Peyer's patch (tissue), 4 donors: ENCODE measurements around the gene EML4. TPM values are rescaled to one million over a fixed set of nuclear protein-coding genes. Genes with fewer than 3 reads are reported as not detected.

Experiments
- DNase-seq, 3 donors: peaks; one replicate each; pipeline ENCODE4 v3.0.0-alpha.2; 2017 to 2019
- H3K27ac ChIP-seq, 4 donors: fragments of 200-600 bp; sonication (generic); one replicate each; pipeline ENCODE4 v1.5.1; 2016 to 2019
- H3K27me3 ChIP-seq, 2 donors: fragments of 200-600 bp; sonication (generic); one replicate each; pipeline ENCODE4 v1.5.1; 2019
- H3K36me3 ChIP-seq, 3 donors: fragments of 200-600 bp; sonication (generic); one replicate each; pipeline ENCODE4 v1.5.1; 2016 to 2019
- H3K4me1 ChIP-seq, 4 donors: fragments of 200-600 bp; sonication (generic); one replicate each; pipeline ENCODE4 v1.5.1; 2016 to 2019
- H3K4me3 ChIP-seq, 4 donors: fragments of 200-600 bp; sonication (generic); 1 replicate in 3 of 4; 2 replicates in 1 of 4; pipeline ENCODE4 v1.5.1; 2016 to 2019; ENCODE audit warnings: mild to moderate bottlenecking in 1 of 4
- H3K9me3 ChIP-seq, 4 donors: fragments of 200-600 bp; sonication (generic); one replicate each; pipeline ENCODE4 v1.5.1; 2016 to 2019; ENCODE audit warnings: mild to moderate bottlenecking in 1 of 4
- POLR2A ChIP-seq, 2 donors: fragments of 450-650 bp; IDR thresholded peaks; one replicate each; pipeline ENCODE4 v1.5.1; 2017; ENCODE audit warnings: antibody characterized with exemption in 2 of 2, mild to moderate bottlenecking in 2 of 2, moderate library complexity in 2 of 2
- total RNA-seq, 4 donors: library from RNA; depleted of rRNA; stranded (reverse); fragments of >200 nt; gene quantifications; one replicate each; pipeline ENCODE4 v1.1.0, GENCODE V29; 2016
- TF ChIP-seq, protein P1 (sequence below), 6 experiments: fragments of 450-650 bp in 4 of 6; fragments of 200-600 bp in 2 of 6; sonication (generic) in 1 of 6; IDR thresholded peaks; one replicate each; pipeline ENCODE4 v1.5.1; 2017 to 2019; ENCODE audit warnings: antibody characterized with exemption in 6 of 6, mild to moderate bottlenecking in 3 of 6, moderate library complexity in 1 of 6

Gene EML4
- total RNA-seq, 4 donors from 2014 or later, result 73.7 to 115 (median 84.4) TPM

DNA sequence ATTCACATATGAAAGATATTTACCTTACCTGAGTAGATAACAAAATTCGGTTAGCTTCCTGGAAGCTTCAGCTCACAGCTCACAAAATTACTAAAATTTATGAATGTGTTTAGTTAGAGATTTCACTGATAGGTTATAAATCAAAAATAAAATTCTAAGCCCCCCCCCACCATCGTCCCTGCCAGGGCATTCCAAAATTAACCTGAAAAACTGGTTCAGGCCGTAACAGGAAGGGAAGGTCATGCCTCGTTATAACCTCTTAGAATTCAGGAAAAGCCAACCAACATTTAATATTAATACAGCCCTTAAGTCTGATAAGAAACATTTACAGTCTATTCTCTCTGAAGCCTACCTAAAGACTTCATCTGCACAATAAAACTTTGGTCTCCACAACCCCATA, 143.0 kb downstream of the EML4 start:
- no peaks in the 10 kb centered on the region for H3K27me3 ChIP-seq
- no peak for TF ChIP-seq POLR2A (IDR thresholded peaks at IDR 0.05)
- TF ChIP-seq, protein P1, sequence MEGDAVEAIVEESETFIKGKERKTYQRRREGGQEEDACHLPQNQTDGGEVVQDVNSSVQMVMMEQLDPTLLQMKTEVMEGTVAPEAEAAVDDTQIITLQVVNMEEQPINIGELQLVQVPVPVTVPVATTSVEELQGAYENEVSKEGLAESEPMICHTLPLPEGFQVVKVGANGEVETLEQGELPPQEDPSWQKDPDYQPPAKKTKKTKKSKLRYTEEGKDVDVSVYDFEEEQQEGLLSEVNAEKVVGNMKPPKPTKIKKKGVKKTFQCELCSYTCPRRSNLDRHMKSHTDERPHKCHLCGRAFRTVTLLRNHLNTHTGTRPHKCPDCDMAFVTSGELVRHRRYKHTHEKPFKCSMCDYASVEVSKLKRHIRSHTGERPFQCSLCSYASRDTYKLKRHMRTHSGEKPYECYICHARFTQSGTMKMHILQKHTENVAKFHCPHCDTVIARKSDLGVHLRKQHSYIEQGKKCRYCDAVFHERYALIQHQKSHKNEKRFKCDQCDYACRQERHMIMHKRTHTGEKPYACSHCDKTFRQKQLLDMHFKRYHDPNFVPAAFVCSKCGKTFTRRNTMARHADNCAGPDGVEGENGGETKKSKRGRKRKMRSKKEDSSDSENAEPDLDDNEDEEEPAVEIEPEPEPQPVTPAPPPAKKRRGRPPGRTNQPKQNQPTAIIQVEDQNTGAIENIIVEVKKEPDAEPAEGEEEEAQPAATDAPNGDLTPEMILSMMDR (IDR thresholded peaks at IDR 0.05), result no peak
- no peak for DNase-seq
- no peaks in the 10 kb centered on the region for H3K9me3 ChIP-seq
- H3K4me1 ChIP-seq, result no peaks in the 10 kb centered on the region
- no peak overlapping the region for H3K27ac ChIP-seq
- H3K36me3 ChIP-seq, result peaks cover 0 to 20% (median 0%) of the 10 kb centered on the region in 3 donors
- H3K4me3 ChIP-seq, result no peak overlapping the region

DNA sequence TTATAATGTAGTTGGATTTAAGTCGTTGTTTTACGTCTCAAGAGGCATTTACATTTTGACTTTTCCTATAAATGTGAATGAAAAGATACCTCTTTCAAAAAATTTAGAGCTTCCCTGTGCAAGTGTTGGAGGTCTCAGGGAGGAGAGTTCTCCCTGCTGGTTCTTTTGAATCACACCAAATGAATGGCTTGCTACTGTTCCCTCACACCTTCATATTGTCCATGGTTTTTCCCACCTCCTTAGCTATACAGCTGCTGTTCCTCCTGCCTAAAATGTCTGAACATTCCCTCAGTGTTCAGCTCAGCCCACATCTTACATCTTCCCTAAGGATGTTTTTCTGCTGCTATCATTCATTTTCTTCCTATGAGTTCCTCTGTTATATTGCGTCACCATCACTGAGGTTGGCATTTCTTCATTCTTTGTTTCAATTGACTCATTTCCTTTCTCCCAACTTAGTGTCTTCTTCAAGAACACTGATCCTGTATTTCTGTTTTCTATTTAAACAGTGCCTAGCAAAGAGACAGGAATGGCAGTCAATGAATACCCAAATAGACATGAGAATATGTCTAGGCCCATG, 145.8 kb downstream of the EML4 start:
- H3K4me1 ChIP-seq, result no peaks in the 10 kb centered on the region
- H3K27ac ChIP-seq, result no peak overlapping the region
- H3K27me3 ChIP-seq, result no peaks in the 10 kb centered on the region
- H3K4me3 ChIP-seq, result no peak overlapping the region
- no peaks in the 10 kb centered on the region for H3K9me3 ChIP-seq
- TF ChIP-seq POLR2A (IDR thresholded peaks at IDR 0.05), result no peak
- TF ChIP-seq, protein P1 (IDR thresholded peaks at IDR 0.05), result no peak
- H3K36me3 ChIP-seq, result peaks cover 0 to 25% (median 0%) of the 10 kb centered on the region in 3 donors
- DNase-seq, result no peak

DNA sequence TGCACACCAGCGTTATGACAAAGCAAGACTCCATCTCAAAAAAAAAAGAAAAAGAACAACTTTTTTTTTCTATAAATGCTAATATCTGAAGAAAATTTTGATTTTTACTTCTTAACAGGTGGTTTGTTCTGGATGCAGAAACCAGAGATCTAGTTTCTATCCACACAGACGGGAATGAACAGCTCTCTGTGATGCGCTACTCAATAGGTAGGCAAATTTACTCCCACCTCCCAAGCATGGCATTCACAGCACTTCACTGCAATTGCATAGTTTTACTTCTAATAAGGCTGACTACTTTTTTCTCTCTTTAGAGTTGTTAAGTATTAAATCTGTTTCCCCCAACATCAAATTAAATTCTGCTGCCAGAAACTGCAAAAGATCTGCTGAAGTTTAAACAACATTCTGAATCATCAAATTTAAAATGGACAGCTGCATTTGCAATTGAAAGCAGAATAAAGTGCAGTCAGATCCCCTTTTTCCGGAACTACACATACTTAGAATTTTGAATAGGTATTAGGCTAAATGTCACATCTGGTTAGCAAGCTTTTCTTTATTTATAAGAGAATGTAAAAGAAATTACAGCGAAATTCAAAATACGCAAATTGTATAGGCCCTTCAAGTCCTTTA, 146.8 kb downstream of the EML4 start:
- no peaks in the 10 kb centered on the region for H3K4me1 ChIP-seq
- no peaks in the 10 kb centered on the region for H3K27me3 ChIP-seq
- peaks cover 0 to 25% (median 0%) of the 10 kb centered on the region in 3 donors for H3K36me3 ChIP-seq
- H3K9me3 ChIP-seq, result no peaks in the 10 kb centered on the region
- H3K27ac ChIP-seq, result no peak overlapping the region
- H3K4me3 ChIP-seq, result no peak overlapping the region
- no peak for DNase-seq
- TF ChIP-seq POLR2A (IDR thresholded peaks at IDR 0.05), result no peak
- TF ChIP-seq, protein P1 (IDR thresholded peaks at IDR 0.05), result no peak

GRCh38 chr2:42316910-42317309, 147.8 kb downstream of the EML4 start:
- Histone ChIP-seq H3K27me3 (no peaks in the 10 kb centered on the region), H3K27ac (no peak overlapping the region), H3K36me3 (peaks cover 0 to 25% (median 0%) of the 10 kb centered on the region in 3 donors), H3K4me3 (no peak overlapping the region), H3K4me1 (no peaks in the 10 kb centered on the region), H3K9me3 (no peaks in the 10 kb centered on the region)
- TF ChIP-seq POLR2A (IDR thresholded peaks at IDR 0.05), result no peak
- TF ChIP-seq, protein P1 (IDR thresholded peaks at IDR 0.05), result no peak
- no peak for DNase-seq

GRCh38 chr2:42317486-42317885, 148.3 kb downstream of the EML4 start:
- no peak overlapping the region for H3K4me3 ChIP-seq
- H3K9me3 ChIP-seq, result no peaks in the 10 kb centered on the region
- H3K4me1 ChIP-seq, result no peaks in the 10 kb centered on the region
- H3K27me3 ChIP-seq, result no peaks in the 10 kb centered on the region
- no peak for DNase-seq
- peaks cover 0 to 25% (median 0%) of the 10 kb centered on the region in 3 donors for H3K36me3 ChIP-seq
- TF ChIP-seq, protein P1 (IDR thresholded peaks at IDR 0.05), result no peak
- no peak for TF ChIP-seq POLR2A (IDR thresholded peaks at IDR 0.05)
- H3K27ac ChIP-seq, result no peak overlapping the region
